Neural crest cell (in vitro differentiated cells): ENCODE measurements around the gene BCAR1. TPM values are rescaled to one million over a fixed set of nuclear protein-coding genes. Genes with fewer than 3 reads are reported as not detected.

Experiments used
- DNase-seq: peaks from one replicate; pipeline ENCODE4 v3.0.0; 2021; ENCODE audit warnings: low read depth, mixed read lengths, low spot score
- H3K27ac Mint-ChIP-seq: one replicate; pipeline ENCODE4 v1.8.0; 2021; ENCODE audit warnings: mild to moderate bottlenecking, mixed read lengths; ENCODE audit not compliant: unreplicated experiment
- H3K27me3 Mint-ChIP-seq: 2 replicates; pipeline ENCODE4 v1.8.0; 2021; ENCODE audit warnings: low read depth, mild to moderate bottlenecking, mixed read lengths
- H3K36me3 Mint-ChIP-seq: 2 replicates; pipeline ENCODE4 v1.8.0; 2021; ENCODE audit warnings: low read depth, mild to moderate bottlenecking, mixed read lengths
- H3K4me1 Mint-ChIP-seq: 2 replicates; pipeline ENCODE4 v1.8.0; 2021; ENCODE audit warnings: mixed read lengths
- H3K4me3 Mint-ChIP-seq: one replicate; pipeline ENCODE4 v1.8.0; 2021; ENCODE audit warnings: mild to moderate bottlenecking, mixed read lengths
- H3K9me3 Mint-ChIP-seq: 2 replicates; pipeline ENCODE4 v1.8.0; 2021; ENCODE audit warnings: mixed read lengths
- total RNA-seq: library from RNA; stranded (reverse); gene quantifications from 2 replicates; pipeline ENCODE4 v1.2.1, GENCODE V29; 2021
- TF ChIP-seq, protein P1 (sequence below): fragments of 200-600 bp; sonication (generic); conservative IDR thresholded peaks from 2 replicates; pipeline ENCODE4 v1.5.0; 2021; ENCODE audit warnings: antibody characterized with exemption, mild to moderate bottlenecking

BCAR1 gene
- total RNA-seq, 1 donor from 2014 or later: 63.8 TPM

DNA sequence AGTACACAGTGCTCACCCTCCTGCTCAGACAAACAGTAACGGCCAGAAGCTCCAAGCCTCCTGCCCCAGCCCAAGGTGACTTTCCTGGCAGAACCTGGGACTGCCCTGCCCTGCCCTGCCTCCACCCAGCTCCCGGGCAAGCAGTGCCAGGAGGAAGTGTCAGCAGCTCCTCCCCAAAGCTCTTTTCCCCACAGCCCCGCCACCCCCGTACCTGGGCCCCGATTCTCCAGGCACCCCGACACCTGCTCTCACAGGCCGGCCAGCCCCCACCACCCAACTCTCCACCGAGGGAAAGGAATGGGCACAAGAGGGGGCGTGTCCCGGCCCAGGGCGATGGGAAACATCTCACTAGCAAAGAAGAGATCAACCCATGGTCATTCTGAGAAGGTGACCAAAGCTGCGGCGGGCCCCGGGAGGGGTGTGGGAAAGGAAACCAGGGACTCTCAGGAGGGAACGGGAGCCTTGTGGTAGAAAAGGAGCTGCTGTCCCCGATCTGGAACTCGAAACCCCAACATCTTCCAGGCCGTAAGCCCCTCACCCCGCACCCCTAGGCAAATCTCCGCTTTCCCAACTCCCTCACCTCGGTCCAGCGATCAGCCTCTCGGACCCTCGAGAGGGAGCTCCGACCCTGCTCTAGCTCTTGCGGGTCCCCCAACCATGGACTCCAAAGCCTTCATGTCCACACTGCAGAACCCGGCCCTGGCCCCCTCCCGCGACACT is 1.2 kb downstream of the BCAR1 start:
- Mint-ChIP-seq H3K36me3 (no peaks in the 10 kb centered on the region), H3K27me3 (peaks cover 7% of the 10 kb centered on the region), H3K4me3 (peak overlapping the region; percentile 88), H3K9me3 (no peaks in the 10 kb centered on the region), H3K27ac (no peak overlapping the region), H3K4me1 (peaks cover 61% of the 10 kb centered on the region)
- TF ChIP-seq, protein P1, sequence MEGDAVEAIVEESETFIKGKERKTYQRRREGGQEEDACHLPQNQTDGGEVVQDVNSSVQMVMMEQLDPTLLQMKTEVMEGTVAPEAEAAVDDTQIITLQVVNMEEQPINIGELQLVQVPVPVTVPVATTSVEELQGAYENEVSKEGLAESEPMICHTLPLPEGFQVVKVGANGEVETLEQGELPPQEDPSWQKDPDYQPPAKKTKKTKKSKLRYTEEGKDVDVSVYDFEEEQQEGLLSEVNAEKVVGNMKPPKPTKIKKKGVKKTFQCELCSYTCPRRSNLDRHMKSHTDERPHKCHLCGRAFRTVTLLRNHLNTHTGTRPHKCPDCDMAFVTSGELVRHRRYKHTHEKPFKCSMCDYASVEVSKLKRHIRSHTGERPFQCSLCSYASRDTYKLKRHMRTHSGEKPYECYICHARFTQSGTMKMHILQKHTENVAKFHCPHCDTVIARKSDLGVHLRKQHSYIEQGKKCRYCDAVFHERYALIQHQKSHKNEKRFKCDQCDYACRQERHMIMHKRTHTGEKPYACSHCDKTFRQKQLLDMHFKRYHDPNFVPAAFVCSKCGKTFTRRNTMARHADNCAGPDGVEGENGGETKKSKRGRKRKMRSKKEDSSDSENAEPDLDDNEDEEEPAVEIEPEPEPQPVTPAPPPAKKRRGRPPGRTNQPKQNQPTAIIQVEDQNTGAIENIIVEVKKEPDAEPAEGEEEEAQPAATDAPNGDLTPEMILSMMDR: no peak
- no peak for DNase-seq

DNA sequence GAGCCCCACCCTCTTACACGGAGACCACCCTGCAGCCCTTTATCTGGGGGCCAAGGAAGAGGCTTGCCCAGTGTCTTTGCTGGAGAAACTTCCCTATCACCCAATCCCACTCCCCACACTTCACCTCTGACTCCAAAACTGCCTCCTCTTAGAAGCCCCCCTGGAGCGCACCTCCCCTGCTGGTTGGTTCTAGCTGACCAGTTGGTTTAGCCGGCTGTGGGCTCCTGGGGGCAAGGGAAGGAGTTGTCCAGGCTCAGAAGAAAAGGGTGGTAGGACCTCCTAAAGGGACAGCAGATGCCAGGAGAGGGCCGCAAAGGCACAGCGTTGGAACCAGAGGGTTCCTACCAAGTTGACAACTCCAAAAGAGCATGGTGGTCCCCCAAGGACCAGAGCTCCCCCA is 2.0 kb downstream of the BCAR1 start:
- H3K4me1 Mint-ChIP-seq: peaks cover 64% of the 10 kb centered on the region
- no peaks in the 10 kb centered on the region for H3K9me3 Mint-ChIP-seq

DNA sequence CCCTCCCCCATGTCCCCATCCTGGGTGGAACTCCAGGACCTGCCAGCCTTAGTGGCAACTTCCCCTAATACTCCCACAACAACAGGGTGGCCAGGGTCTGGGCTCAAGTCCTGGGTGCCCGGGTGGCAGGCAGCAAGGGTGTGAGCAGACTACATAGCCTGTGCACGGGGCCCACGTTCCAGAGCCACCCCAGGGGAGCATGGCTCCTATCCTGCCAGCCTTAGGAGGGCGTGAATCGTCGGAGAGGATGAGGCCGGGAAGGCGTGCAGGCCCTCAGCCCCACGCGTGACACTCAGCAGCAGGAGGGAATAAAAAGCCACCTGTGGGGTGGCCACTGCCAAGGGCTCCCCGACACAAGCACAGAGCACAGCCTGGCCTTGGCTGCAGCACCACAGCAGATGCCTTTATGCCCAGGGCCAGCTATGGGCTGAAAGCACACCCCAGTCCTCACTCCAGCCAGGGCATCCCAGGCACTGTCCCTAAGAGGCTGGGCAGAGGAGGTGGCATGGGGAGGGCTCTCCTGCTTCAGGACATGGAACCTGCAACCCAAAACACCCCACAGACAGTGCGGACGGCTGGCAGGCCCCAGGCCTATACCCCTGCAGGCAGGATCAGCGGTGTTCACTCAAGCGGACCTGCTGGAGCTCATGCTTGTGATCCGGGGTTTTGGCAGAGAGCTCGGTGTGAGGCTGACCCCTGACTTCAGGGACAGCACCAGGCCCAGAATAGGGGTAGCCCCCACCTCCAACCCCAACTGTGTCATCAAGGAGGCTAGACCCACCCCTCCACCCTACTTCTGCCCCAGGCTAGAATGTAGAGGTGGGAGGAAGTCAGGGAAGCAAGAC is 2.7 kb downstream of the BCAR1 start:
- Mint-ChIP-seq H3K4me3 (peak overlapping the region; percentile 78), H3K4me1 (peaks cover 68% of the 10 kb centered on the region), H3K27ac (no peak overlapping the region), H3K9me3 (no peaks in the 10 kb centered on the region), H3K36me3 (no peaks in the 10 kb centered on the region), H3K27me3 (peaks cover 7% of the 10 kb centered on the region)
- no peak for DNase-seq
- TF ChIP-seq, protein P1: no peak

More for the DNA sequence above, 2.0 kb downstream of the BCAR1 start:
- Mint-ChIP-seq H3K4me3 (peak overlapping the region; percentile 88), H3K36me3 (no peaks in the 10 kb centered on the region), H3K27me3 (peaks cover 7% of the 10 kb centered on the region), H3K27ac (no peak overlapping the region)
- TF ChIP-seq, protein P1: no peak
- no peak for DNase-seq

DNA sequence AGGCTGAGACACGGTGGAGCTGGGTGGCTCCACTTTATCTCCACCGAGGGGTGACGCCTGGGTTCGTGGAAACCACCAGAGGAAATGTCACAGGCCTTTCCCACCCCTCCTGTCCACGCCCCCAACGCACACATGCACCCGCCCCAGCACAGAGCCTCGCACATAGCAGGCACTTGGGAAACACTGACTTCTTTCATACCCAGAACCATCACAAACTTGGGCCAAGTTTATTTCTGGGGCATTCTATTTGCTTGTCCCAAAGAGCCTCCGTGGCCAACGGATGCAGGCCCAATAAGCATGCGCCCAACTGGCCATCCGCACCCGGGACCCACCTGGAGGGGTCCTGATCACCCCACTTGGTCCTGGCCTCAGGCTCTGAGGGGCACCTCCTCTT is 3.3 kb downstream of the BCAR1 start:
- Mint-ChIP-seq H3K9me3 (no peaks in the 10 kb centered on the region), H3K36me3 (no peaks in the 10 kb centered on the region), H3K4me1 (peaks cover 68% of the 10 kb centered on the region), H3K27ac (peak overlapping the region; percentile 1), H3K4me3 (peak overlapping the region; percentile 78), H3K27me3 (peaks cover 7% of the 10 kb centered on the region)
- TF ChIP-seq, protein P1: no peak
- DNase-seq: no peak

DNA sequence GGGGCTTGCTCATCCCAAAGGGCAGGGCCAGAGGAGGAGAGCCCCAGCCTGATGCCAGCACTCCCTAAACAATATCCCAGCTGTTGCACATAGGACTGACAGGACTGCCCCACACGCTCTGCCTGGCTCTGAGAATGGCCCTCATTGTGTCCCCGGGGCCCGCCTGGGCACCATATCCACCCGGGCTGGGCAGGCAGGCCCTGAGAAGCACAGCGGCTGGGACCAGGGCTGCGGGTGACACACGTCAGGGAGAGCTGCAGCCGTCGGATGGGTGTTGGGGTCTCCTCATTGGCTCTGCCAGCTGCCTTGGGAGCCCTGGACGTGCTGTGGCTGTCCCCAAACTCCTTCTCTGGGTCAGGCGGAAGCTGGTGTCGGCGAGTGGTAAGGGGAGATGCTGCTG is 4.2 kb downstream of the BCAR1 start:
- Mint-ChIP-seq H3K36me3 (no peaks in the 10 kb centered on the region), H3K27me3 (peaks cover 7% of the 10 kb centered on the region), H3K27ac (no peak overlapping the region), H3K4me1 (peaks cover 71% of the 10 kb centered on the region), H3K9me3 (no peaks in the 10 kb centered on the region), H3K4me3 (peak overlapping the region; percentile 78)
- no peak for DNase-seq
- TF ChIP-seq, protein P1: no peak
